Mammary epithelial cell (primary cell): ENCODE measurements around the gene CCDC92B.

Experiments used
- EZH2 ChIP-seq: IDR thresholded peaks from 2 replicates; pipeline ENCODE4 v1.6.1; 2012; ENCODE audit warnings: low read length, inconsistent platforms, borderline replicate concordance
- TF ChIP-seq, protein P1 (sequence below), 2 donors: IDR thresholded peaks in 1 of 2; conservative IDR thresholded peaks in 1 of 2; 2 replicates each; pipeline ENCODE4 v1.5.1; 2011 to 2012; ENCODE audit warnings: inconsistent platforms in 2 of 2, low read length in 2 of 2, mild to moderate bottlenecking in 2 of 2, control low read depth in 1 of 2, low read depth in 1 of 2; ENCODE audit not compliant: insufficient read depth in 1 of 2; ENCODE audit errors: extremely low read depth in 1 of 2

GRCh38 chr17:2795441-2796163 lies 46.1 kb upstream of the CCDC92B start:
- TF ChIP-seq, protein P1, sequence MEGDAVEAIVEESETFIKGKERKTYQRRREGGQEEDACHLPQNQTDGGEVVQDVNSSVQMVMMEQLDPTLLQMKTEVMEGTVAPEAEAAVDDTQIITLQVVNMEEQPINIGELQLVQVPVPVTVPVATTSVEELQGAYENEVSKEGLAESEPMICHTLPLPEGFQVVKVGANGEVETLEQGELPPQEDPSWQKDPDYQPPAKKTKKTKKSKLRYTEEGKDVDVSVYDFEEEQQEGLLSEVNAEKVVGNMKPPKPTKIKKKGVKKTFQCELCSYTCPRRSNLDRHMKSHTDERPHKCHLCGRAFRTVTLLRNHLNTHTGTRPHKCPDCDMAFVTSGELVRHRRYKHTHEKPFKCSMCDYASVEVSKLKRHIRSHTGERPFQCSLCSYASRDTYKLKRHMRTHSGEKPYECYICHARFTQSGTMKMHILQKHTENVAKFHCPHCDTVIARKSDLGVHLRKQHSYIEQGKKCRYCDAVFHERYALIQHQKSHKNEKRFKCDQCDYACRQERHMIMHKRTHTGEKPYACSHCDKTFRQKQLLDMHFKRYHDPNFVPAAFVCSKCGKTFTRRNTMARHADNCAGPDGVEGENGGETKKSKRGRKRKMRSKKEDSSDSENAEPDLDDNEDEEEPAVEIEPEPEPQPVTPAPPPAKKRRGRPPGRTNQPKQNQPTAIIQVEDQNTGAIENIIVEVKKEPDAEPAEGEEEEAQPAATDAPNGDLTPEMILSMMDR (conservative IDR thresholded peaks at IDR 0.05 in 1 of 2, IDR thresholded peaks at IDR 0.05 in 1 of 2; ENCODE audit: extremely low read depth in 1 of 2, insufficient read depth in 1 of 2, low read depth in 1 of 2, low read length in 2 of 2) = no peak
- TF ChIP-seq EZH2 = no peak
